ENCODE data around the gene MLLT3. TPM values are rescaled to one million over a fixed set of nuclear protein-coding genes. Genes with fewer than 3 reads are reported as not detected.

Gene MLLT3
- total and polyA plus RNA-seq, 2 of the 8 experiments (the other 6 are each of a cell fraction or from before 2014, with no cell fraction given): 5.9 to 9.6 TPM

- FAIRE-seq (no peak), DNase-seq (ENCODE audit: low read depth in 1 of 2, low spot score in 2 of 2) (no peak)
- no peak overlapping the region for H3K56ac ChIP-seq (replicated peaks; ENCODE audit: insufficient read length, low read depth, low read length)
- WGBS, 2 experiments (ENCODE audit: extremely low coverage in 1 of 2, insufficient coverage in 1 of 2, insufficient read length in 1 of 2, insufficient replicate concordance in 2 of 2, low coverage in 1 of 2, low lambda C conversion rate in 2 of 2, missing lambda C conversion rate in 1 of 2): 78% methylated on average over 1 of the region's 1 CpG; no CpG with 5 or more reads in 1 of the 2 experiments
- H2AK5ac ChIP-seq (ENCODE audit: low read depth, low read length): no peak overlapping the region
- H2AFZ ChIP-seq (ENCODE audit: low read length): no peak overlapping the region
- ChIA-PET CTCF (ENCODE audit: partially characterized antibody) (interaction anchor here (1.0 kb wide), 1 partner anchor 48 kb away, joined by 3 read pairs; no protein-coding TSS in a partner anchor), POLR2A (ENCODE audit: partially characterized antibody) (no interaction called here)
- no peak overlapping the region for H3K4me2 ChIP-seq (ENCODE audit: insufficient read depth in 1 of 2, low read depth in 2 of 2, low read length in 2 of 2)
- H3K18ac ChIP-seq (ENCODE audit: extremely low read depth, low read length): no peak overlapping the region
- H4K5ac ChIP-seq (ENCODE audit: insufficient read length, low read depth, low read length): no peak overlapping the region
- no peaks in the 10 kb centered on the region for H3K36me3 ChIP-seq (ENCODE audit: control insufficient read depth in 2 of 4, insufficient read depth in 4 of 4, low read length in 3 of 4)
- H3K4ac ChIP-seq (replicated peaks; ENCODE audit: insufficient read length, low read depth, low read length): no peak overlapping the region
- no peak overlapping the region for H2BK20ac ChIP-seq (ENCODE audit: low read length)
- H3K23ac ChIP-seq (ENCODE audit: insufficient read length): no peak overlapping the region
- H4K8ac ChIP-seq (ENCODE audit: extremely low read depth, insufficient read depth, low read length): no peak overlapping the region
- H3K9me3 ChIP-seq (ENCODE audit: insufficient read depth in 2 of 2, low read depth in 1 of 2, low read length in 1 of 2): no peaks in the 10 kb centered on the region
- H3K4me3 ChIP-seq (ENCODE audit: extremely low read depth in 1 of 4, insufficient read depth in 2 of 4, low read depth in 3 of 4, low read length in 4 of 4): no peak overlapping the region
- H2BK15ac ChIP-seq (ENCODE audit: low read length): no peak overlapping the region
- H3K27ac ChIP-seq (ENCODE audit: low read depth, low read length): no peak overlapping the region
- no peaks in the 10 kb centered on the region for H3K27me3 ChIP-seq (replicated peaks in 1 of 4; ENCODE audit: control insufficient read depth in 3 of 4, extremely low read depth in 1 of 4, insufficient read depth in 3 of 4, low read length in 3 of 4)
- no peak overlapping the region for H3K9ac ChIP-seq (replicated peaks in 1 of 4; ENCODE audit: extremely low read depth in 1 of 4, low read depth in 3 of 4, low read length in 3 of 4)
- no peaks in the 10 kb centered on the region for H3K23me2 ChIP-seq (ENCODE audit: low read depth, low read length)
- no peak overlapping the region for H4K91ac ChIP-seq (replicated peaks; ENCODE audit: insufficient read length, low read length)
- no peaks in the 10 kb centered on the region for H3K79me2 ChIP-seq (ENCODE audit: control insufficient read depth in 1 of 2, insufficient read depth in 2 of 2, low read length in 2 of 2)
- no peak overlapping the region for H2BK12ac ChIP-seq (ENCODE audit: low read depth, low read length)
- peaks cover 0 to 5% (median 2%) of the 10 kb centered on the region in 4 experiments; a peak in 4 of 7 replicates for H3K4me1 ChIP-seq (replicated peaks in 1 of 4; ENCODE audit: control insufficient read depth in 3 of 4, insufficient read depth in 4 of 4, low read length in 3 of 4)
- no peak overlapping the region for H3K14ac ChIP-seq (ENCODE audit: insufficient read length)
- H2BK5ac ChIP-seq (ENCODE audit: low read depth, low read length): no peak overlapping the region
- no peaks in the 10 kb centered on the region for H4K20me1 ChIP-seq (replicated peaks in 1 of 2; ENCODE audit: control insufficient read depth in 1 of 2, insufficient read depth in 2 of 2, low read length in 2 of 2)
- no peak overlapping the region for H2BK120ac ChIP-seq (replicated peaks; ENCODE audit: low read depth, low read length)
- H3K79me1 ChIP-seq (ENCODE audit: low read depth, low read length): no peaks in the 10 kb centered on the region
- TF ChIP-seq CREB1 (IDR thresholded peaks at IDR 0.05) (no peak), EZH2 (IDR thresholded peaks at IDR 0.05; ENCODE audit: low read depth, low read length, severe bottlenecking) (no peak), TAF7 (optimal IDR thresholded peaks at IDR 0.05; ENCODE audit: borderline replicate concordance, low read depth, low read length) (no peak), CTCF (IDR thresholded peaks at IDR 0.05; ENCODE audit: control extremely low read depth in 1 of 3, insufficient read depth in 1 of 3, low read depth in 1 of 3, low read length in 3 of 3) (no peak), POLR2AphosphoS5 (IDR thresholded peaks at IDR 0.05; ENCODE audit: low read depth, low read length) (no peak), USF2 (IDR thresholded peaks at IDR 0.05; ENCODE audit: low read length) (no peak), HDAC2 (IDR thresholded peaks at IDR 0.05; ENCODE audit: borderline replicate concordance in 1 of 2, low read depth in 2 of 2, low read length in 2 of 2) (no peak), NANOG (IDR thresholded peaks at IDR 0.05; ENCODE audit: insufficient read depth, low read depth, low read length, poor library complexity, severe bottlenecking) (no peak), KDM1A (IDR thresholded peaks at IDR 0.05; ENCODE audit: borderline replicate concordance, low read length) (no peak), BACH1 (IDR thresholded peaks at IDR 0.05; ENCODE audit: low read length) (no peak)
Observed at GRCh38 chr9:20405078-20405477, 217.2 kb downstream of the MLLT3 start.

Measured in H1 (cell line).